WTC11 (cell line): ENCODE data around the gene FUT7. TPM values are rescaled to one million over a fixed set of nuclear protein-coding genes. Genes with fewer than 3 reads are reported as not detected.

Experiments
- ATAC-seq: fragments of 200-7000 bp; cut with Tn5 transposase; 2 replicates; pipeline ENCODE4 v1.10.0; 2021; ENCODE audit warnings: mild to moderate bottlenecking, moderate library complexity
- CTCF ChIA-PET: fragments of 300-600 bp; sonication (Branson Sonifier 250); formaldehyde crosslinking; loops from one replicate; lab custom pipeline; 2021; ENCODE audit warnings: antibody characterized with exemption; lab: Charles Lee
- POLR2A ChIA-PET: fragments of 350-600 bp; sonication (Branson Sonifier 250); formaldehyde crosslinking; loops from one replicate; lab custom pipeline; 2021; ENCODE audit warnings: antibody characterized with exemption; lab: Charles Lee
- DNase-seq: peaks from one replicate; pipeline ENCODE4 v3.0.0; 2021; ENCODE audit warnings: low spot score
- H3K27ac Mint-ChIP-seq: 2 replicates; pipeline ENCODE4 v1.8.0; 2021; ENCODE audit warnings: mixed read lengths
- H3K27me3 Mint-ChIP-seq: 2 replicates; pipeline ENCODE4 v1.8.0; 2021; ENCODE audit warnings: low read depth, mild to moderate bottlenecking, moderate library complexity, mixed read lengths
- H3K36me3 Mint-ChIP-seq: 2 replicates; pipeline ENCODE4 v1.8.0; 2021; ENCODE audit warnings: mixed read lengths
- H3K4me1 Mint-ChIP-seq: 2 replicates; pipeline ENCODE4 v1.8.0; 2022; ENCODE audit warnings: mixed read lengths
- H3K4me3 Mint-ChIP-seq: 2 replicates; pipeline ENCODE4 v1.8.0; 2021; ENCODE audit warnings: mild to moderate bottlenecking, moderate library complexity, mixed read lengths
- H3K9me3 Mint-ChIP-seq: 2 replicates; pipeline ENCODE4 v1.8.0; 2021; ENCODE audit warnings: mixed read lengths
- ARID4B ChIP-seq: sonication (generic); formaldehyde crosslinking; IDR thresholded peaks from 2 replicates; pipeline ENCODE4 v1.8.0; 2023; ENCODE audit warnings: missing genetic modification reagents, mild to moderate bottlenecking, borderline replicate concordance
- ATF1 ChIP-seq: sonication (generic); formaldehyde crosslinking; IDR thresholded peaks from 2 replicates; pipeline ENCODE4 v1.8.1; 2023; ENCODE audit warnings: mild to moderate bottlenecking, moderate library complexity, missing genetic modification reagents
- ELF4 ChIP-seq: sonication (generic); formaldehyde crosslinking; IDR thresholded peaks from 2 replicates; pipeline ENCODE4 v1.8.1; 2022; ENCODE audit warnings: low read depth, mild to moderate bottlenecking, moderate library complexity, missing genetic modification reagents
- IRF2 ChIP-seq: sonication (generic); formaldehyde crosslinking; IDR thresholded peaks from 2 replicates; pipeline ENCODE4 v1.8.0; 2022; ENCODE audit warnings: low read depth, missing genetic modification reagents, borderline replicate concordance
- MYBL2 ChIP-seq: sonication (generic); formaldehyde crosslinking; IDR thresholded peaks from 2 replicates; pipeline ENCODE4 v1.8.1; 2023; ENCODE audit warnings: mild to moderate bottlenecking, moderate library complexity, missing genetic modification reagents
- NR1H2 ChIP-seq: sonication (generic); formaldehyde crosslinking; IDR thresholded peaks from 2 replicates; pipeline ENCODE4 v1.9.0; 2021; ENCODE audit warnings: mild to moderate bottlenecking, moderate library complexity, missing genetic modification reagents
- PRRX2 ChIP-seq: fragments of 250-450 bp; sonication (Bioruptor Pico); IDR thresholded peaks from 2 replicates; pipeline ENCODE4 v1.8.0; 2021; ENCODE audit warnings: mild to moderate bottlenecking
- RORB ChIP-seq: fragments of 250-450 bp; sonication (Bioruptor Pico); IDR thresholded peaks from 2 replicates; pipeline ENCODE4 v1.9.0; 2021; ENCODE audit warnings: mild to moderate bottlenecking
- TEAD4 ChIP-seq: sonication (generic); formaldehyde crosslinking; IDR thresholded peaks from 2 replicates; pipeline ENCODE4 v1.8.0; 2022; ENCODE audit warnings: mild to moderate bottlenecking, missing genetic modification reagents
- ZNF281 ChIP-seq: sonication (generic); formaldehyde crosslinking; IDR thresholded peaks from 2 replicates; pipeline ENCODE4 v1.8.0; 2023; ENCODE audit warnings: mild to moderate bottlenecking, missing genetic modification reagents
- ZNF317 ChIP-seq: sonication (generic); formaldehyde crosslinking; IDR thresholded peaks from 2 replicates; pipeline ENCODE4 v1.8.1; 2023; ENCODE audit warnings: low read depth, mild to moderate bottlenecking, moderate library complexity, missing genetic modification reagents, borderline replicate concordance
- ZNF416 ChIP-seq: fragments of 250-450 bp; sonication (Bioruptor Pico); IDR thresholded peaks from 2 replicates; pipeline ENCODE4 v1.9.0; 2021; ENCODE audit warnings: mild to moderate bottlenecking, inconsistent platforms
- ZNF423 ChIP-seq: fragments of 250-450 bp; sonication (Bioruptor Pico); IDR thresholded peaks from 2 replicates; pipeline ENCODE4 v2.1.2; 2022; ENCODE audit warnings: mild to moderate bottlenecking, moderate library complexity
- ZSCAN18 ChIP-seq: fragments of 250-450 bp; sonication (Bioruptor Pico); IDR thresholded peaks from 2 replicates; pipeline ENCODE4 v2.1.2; 2022; ENCODE audit warnings: mild to moderate bottlenecking, moderate library complexity
- total RNA-seq: library from RNA; stranded (reverse); gene quantifications from 3 replicates; pipeline ENCODE4 v1.2.3, GENCODE V29; 2021
- TF ChIP-seq, protein P1 (sequence below): sonication (generic); formaldehyde crosslinking; IDR thresholded peaks from 2 replicates; pipeline ENCODE4 v1.8.0; 2022; ENCODE audit warnings: mild to moderate bottlenecking, missing genetic modification reagents
- TF ChIP-seq, protein P2 (sequence below): sonication (generic); formaldehyde crosslinking; IDR thresholded peaks from 2 replicates; pipeline ENCODE4 v1.8.0; 2022; ENCODE audit warnings: mild to moderate bottlenecking, missing genetic modification reagents

Gene FUT7
- total RNA-seq, 1 experiment from 2014 or later = not detected

DNA sequence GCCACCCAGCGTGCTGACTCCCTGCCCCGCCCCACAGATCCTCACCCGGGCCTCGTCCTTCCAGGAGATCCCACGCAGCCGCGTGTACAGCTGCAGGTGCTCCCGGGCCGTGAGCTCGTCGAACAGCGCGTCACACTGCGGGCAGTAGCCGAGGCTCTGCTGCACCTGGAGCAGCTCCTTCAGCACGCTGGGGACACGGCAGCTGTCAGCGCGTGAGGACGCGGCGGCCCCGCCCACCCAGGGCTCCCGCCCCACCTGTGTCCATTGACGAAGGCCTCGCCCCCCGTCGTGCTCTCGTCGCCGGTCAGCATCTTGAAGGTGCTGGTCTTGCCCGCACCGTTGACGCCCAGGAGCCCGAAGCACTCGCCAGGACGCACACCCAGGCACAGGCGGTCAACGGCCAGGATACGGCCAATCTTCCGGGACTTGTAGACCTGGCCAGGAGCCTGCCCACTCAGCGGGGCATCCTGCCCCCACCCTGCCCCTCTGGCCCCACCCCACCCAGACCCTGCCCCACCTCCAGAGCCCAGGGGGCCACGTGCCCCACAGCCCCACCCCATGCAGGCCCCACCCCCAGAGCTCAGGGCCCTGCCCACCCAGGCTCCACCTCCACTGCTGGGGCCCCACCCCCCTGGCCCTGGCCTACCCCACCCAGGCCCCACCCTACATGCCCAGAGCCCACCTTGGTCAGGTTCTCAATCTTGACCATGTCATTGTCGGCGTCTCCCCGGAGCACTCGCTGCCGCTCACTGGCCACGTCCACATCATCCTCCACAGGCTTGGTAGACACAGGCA is 21.8 kb downstream of the FUT7 start (continued):
- TF ChIP-seq ARID4B (CRISPR knock-in tag) = no peak
- no peak for TF ChIP-seq ZNF317 (CRISPR knock-in tag)
- no peak for TF ChIP-seq MYBL2 (CRISPR knock-in tag)

GRCh38 chr9:137009217-137009616 is 22.7 kb downstream of the FUT7 start:
- no peak overlapping the region for H3K27ac Mint-ChIP-seq
- H3K27me3 Mint-ChIP-seq = peaks cover 6% of the 10 kb centered on the region; the same call in 1 of the 2 replicates
- peaks cover 6% of the 10 kb centered on the region; the same call in 1 of the 2 replicates for H3K36me3 Mint-ChIP-seq
- DNase-seq (no peak), ATAC-seq (no peak)
- CTCF ChIA-PET = interaction anchor here (0.6 to 1.4 kb wide), 4 partner anchors 26 to 61 kb away, joined by 3 to 6 read pairs (median 4); no protein-coding TSS in a partner anchor
- H3K4me3 Mint-ChIP-seq = no peak overlapping the region
- TF ChIP-seq ZNF281 (CRISPR knock-in tag) = no peak
- TF ChIP-seq, protein P1, sequence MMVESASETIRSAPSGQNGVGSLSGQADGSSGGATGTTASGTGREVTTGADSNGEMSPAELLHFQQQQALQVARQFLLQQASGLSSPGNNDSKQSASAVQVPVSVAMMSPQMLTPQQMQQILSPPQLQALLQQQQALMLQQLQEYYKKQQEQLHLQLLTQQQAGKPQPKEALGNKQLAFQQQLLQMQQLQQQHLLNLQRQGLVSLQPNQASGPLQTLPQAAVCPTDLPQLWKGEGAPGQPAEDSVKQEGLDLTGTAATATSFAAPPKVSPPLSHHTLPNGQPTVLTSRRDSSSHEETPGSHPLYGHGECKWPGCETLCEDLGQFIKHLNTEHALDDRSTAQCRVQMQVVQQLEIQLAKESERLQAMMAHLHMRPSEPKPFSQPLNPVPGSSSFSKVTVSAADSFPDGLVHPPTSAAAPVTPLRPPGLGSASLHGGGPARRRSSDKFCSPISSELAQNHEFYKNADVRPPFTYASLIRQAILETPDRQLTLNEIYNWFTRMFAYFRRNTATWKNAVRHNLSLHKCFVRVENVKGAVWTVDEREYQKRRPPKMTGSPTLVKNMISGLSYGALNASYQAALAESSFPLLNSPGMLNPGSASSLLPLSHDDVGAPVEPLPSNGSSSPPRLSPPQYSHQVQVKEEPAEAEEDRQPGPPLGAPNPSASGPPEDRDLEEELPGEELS (CRISPR knock-in tag) = no peak
- no peak for TF ChIP-seq ZNF416
- POLR2A ChIA-PET = interaction anchor here (1.0 kb wide), 1 partner anchor 9 kb away, joined by 3 read pairs; no protein-coding TSS in a partner anchor
- H3K4me1 Mint-ChIP-seq = no peaks in the 10 kb centered on the region
- H3K9me3 Mint-ChIP-seq = peaks cover 8% of the 10 kb centered on the region

DNA sequence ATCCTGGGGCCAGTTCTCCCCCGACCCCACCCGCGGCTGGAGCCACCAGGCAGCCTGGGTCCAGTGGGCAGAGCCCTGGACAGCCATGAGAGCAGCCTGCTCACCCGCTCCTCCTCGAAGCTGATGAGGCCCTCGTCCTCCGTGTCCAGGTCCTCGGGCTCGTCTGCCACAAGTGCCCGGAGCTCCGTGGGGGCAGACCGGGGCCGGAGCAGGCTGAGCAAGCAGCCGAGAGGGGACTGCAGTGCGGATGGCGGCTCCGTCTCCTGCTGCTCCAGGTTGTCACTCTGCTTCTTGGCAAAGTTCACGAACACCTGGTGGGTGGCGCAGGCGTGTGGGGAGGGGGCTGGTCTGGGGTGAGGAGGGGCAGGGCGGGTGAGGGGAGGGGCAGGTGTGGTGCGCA is 23.6 kb downstream of the FUT7 start:
- DNase-seq = no peak
- no peak overlapping the region for H3K27ac Mint-ChIP-seq
- peaks cover 8% of the 10 kb centered on the region for H3K9me3 Mint-ChIP-seq
- peaks cover 6% of the 10 kb centered on the region; the same call in 1 of the 2 replicates for H3K27me3 Mint-ChIP-seq
- H3K4me1 Mint-ChIP-seq = no peaks in the 10 kb centered on the region
- POLR2A ChIA-PET = no interaction called here
- peaks cover 6% of the 10 kb centered on the region; the same call in 1 of the 2 replicates for H3K36me3 Mint-ChIP-seq
- CTCF ChIA-PET = interaction anchor here (1.1 kb wide), 1 partner anchor 18 kb away, joined by 3 read pairs; no protein-coding TSS in a partner anchor
- H3K4me3 Mint-ChIP-seq = no peak overlapping the region
- ATAC-seq = no peak
- TF ChIP-seq PRRX2 (CRISPR knock-in tag) (no peak), ELF4 (CRISPR knock-in tag) (no peak), NR1H2 (CRISPR knock-in tag) (no peak), TEAD4 (CRISPR knock-in tag) (no peak), MYBL2 (CRISPR knock-in tag) (no peak), ZSCAN18 (no peak), ZNF423 (CRISPR knock-in tag) (no peak), ZNF281 (CRISPR knock-in tag) (no peak), ATF1 (no peak), IRF2 (no peak), ZNF416 (no peak), RORB (no peak)
- TF ChIP-seq, protein P2, sequence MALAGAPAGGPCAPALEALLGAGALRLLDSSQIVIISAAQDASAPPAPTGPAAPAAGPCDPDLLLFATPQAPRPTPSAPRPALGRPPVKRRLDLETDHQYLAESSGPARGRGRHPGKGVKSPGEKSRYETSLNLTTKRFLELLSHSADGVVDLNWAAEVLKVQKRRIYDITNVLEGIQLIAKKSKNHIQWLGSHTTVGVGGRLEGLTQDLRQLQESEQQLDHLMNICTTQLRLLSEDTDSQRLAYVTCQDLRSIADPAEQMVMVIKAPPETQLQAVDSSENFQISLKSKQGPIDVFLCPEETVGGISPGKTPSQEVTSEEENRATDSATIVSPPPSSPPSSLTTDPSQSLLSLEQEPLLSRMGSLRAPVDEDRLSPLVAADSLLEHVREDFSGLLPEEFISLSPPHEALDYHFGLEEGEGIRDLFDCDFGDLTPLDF (CRISPR knock-in tag) = no peak
